GM04503 (cell line): Measurements from ENCODE around the gene OSBPL5.

ENCODE experiments used
- DNase-seq: peaks from one replicate; pipeline ENCODE4 v3.0.0-alpha.2; 2012; ENCODE audit warnings: low read depth

OSBPL5 gene

DNA sequence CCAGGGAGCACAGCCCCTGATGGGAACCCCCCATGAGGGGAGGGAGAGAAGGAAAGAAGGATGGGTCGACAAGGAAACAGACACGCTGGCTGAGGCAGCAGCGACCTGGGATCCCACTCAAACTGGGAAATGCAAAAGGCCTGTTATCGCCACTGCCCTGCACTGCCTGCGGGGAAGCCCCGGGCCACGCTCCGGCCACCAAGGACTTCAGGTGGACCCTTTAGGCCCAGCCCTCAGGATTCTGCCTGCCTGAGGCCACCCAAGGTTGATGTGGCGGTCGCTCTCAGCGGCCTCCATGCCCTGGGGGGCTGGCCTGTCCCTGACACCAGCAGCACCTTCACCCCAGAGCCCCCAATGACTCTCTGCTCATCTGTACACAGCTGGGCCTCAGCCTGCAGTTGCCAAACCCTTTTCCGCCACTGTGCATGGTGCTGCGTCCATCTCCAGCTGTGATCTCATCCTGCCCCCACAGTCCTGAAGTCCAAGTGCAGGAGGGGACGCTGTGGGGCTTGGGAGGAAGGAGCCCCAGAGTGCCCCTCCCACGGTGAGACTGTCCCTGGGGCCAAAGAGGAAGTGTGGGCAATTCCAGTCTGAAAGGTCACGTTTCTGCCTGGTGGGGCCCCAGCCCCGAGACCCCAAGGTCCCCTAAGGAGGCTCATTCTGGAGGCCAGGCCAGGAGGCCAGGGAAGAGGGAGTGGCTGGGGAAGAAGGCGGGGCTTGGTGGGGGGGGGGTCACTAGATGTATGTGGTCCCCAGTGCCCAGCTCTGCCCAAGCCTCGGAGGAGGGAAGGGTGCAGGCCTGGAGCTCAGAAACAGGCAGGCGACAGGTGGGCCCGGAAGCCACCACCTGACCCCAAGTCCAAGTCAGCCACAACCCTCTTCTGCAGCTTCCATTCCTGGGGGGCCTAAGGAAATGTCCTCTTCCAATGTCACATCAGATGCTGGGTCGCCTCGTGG is 31.6 kb downstream of the OSBPL5 start:
- no peak for DNase-seq

DNA sequence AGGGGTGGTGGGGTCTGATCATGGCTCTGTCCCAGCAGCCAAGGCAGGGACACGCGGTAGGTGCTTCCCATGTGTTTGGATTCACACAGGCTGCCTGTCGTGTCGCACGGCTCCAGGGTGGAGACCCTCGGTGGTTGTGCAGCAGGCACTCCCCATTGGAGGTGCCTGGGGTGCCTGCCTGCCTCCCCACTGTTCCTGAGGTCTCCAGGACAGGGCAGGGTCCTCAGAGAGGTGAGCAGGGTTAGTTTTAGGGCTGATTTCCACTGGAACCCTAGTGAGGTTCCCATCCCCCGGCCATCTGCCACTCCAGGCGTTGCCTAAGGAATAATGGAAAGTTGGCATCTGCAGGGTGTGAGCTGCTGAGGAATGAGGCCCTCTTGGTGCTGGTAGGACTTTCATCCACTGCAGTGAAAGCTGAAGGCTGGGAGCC is 32.3 kb downstream of the OSBPL5 start:
- DNase-seq, result no peak

DNA sequence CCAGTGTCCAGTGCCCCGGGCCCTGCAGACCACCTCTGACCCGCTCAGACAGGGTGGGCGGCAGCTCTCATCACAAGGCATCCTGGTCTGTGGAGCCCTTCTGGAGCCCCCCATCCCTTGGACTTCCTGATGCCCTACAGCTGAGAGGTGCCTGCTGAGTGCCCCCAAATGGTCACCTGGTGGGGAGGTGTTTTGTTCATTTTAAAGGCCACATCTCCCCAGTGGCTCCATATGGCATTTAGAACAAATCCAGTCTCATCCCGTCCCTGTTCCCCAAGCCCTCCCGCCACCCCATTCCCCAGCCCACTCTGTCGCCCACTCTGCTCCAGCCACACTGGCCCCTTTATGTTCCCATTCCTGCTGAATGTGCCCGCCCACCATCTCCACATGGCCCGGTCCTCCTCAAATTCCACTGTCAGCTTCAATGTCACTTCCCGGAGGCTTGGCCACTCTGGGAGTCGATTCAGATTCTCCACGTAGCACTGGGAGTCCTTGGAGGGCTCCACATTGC is 32.8 kb downstream of the OSBPL5 start:
- no peak for DNase-seq

DNA sequence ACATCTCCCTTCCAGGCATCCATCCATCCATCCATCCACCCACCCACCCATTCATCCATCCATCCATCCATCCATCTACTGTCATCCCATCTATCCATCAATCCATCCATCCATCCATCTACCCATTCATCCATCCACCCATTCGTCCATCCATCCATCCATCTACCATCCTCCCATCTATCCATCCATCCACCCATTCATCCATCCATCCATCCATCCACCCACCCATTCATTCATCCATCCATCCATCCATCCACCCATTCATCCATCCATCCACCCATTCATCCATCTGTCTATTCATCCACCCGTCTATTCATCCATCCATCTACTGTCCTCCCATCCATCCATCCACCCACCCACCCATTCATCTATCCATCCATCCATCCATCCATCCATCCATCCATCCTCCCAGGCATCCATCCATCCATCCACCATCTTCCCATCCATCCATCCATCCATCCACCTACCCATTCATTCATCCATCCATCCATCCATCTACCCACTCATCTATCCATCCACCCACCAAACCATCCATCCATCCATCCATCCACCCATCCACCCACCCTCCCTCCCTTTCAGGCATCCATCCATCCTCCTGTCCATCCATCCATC is 33.7 kb downstream of the OSBPL5 start:
- DNase-seq, result no peak

DNA sequence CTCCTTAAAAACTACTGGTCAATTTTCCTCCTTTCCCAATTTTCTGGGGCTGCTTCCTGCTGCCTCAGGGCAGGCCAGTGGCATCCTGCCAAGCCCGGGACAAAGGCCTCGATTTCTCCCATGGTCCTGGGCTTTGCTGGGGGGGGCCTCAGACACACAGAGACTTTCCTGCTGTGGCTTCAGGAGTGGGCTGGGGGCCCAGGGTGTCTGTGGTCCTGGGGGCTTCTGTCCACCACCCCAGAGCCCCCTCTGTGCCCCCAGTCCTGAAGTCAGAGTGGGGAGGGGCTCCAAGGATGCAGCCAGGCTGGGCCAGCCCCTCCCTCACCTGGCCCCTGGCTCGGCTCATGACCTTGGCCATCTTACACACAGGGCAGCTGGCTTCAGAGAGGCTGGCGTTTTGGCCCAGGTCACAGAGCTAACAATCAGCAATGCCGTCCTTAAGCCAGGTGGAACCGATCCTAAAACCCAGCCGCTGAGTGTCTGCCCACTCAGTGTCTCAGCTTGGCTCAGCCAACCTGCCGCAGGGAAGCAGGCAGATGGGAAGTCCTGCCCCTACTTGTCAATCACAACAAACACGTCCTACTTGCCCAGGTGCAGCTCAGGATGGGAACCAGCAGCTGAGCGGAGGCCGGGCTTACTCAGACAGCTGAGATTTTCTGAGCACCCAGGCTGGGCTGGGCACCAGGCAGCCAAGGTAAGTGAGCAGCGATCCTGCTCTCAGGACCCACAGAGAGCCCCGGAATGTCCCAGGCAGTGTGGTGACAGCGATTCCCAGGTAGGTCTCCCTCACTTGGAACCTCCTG is 34.6 kb downstream of the OSBPL5 start:
- DNase-seq, result no peak

- DNase-seq, result no peak
These were observed 35.4 kb downstream of the OSBPL5 start for GRCh38 chr11:3129591-3130268.

GRCh38 chr11:3129181-3129590 is 35.9 kb downstream of the OSBPL5 start:
- DNase-seq, result no peak

DNA sequence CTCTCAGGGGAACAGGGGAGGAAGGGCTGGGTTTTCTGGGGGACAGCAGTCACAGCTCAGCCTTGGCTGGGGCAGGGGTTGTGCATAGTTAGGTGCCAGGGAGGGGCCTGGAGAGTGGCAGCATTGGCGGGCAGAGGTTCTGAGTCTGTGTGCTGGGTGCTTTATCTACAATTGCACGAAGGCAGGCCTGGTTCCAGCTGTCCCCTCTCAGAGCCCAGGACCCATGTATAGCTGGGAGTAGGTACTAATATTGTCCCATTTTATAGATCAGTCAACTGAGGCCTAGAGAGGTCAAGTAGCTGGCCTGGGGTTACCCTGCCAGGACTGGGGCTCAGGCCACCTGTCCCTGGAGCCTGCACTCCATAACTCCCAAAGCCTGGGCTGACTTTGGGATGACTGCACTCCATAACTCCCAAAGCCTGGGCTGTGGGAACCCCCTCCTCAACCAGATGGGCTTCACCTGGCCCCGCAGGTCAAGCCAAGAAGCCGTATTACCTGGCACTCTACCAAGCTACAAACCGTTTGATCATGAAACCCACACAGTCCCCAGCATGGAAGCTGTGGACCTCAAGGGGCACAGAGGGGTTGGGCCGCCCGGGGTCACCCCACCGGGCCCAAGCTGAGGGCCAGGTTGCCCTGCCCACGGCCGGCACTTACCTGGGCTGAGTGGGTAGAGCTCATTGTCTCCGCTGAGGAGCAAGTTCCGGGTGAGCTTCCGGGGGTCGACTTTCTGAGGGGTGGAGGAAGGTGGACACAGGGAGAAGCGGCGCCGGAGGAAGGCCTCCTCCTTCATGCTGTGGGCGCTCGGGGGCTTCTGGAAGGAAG is 36.5 kb downstream of the OSBPL5 start:
- DNase-seq, result no peak

- DNase-seq, result no peak
These were observed 37.3 kb downstream of the OSBPL5 start for GRCh38 chr11:3127706-3128355.

GRCh38 chr11:3126901-3127691 is 38.0 kb downstream of the OSBPL5 start:
- DNase-seq, result no peak

DNA sequence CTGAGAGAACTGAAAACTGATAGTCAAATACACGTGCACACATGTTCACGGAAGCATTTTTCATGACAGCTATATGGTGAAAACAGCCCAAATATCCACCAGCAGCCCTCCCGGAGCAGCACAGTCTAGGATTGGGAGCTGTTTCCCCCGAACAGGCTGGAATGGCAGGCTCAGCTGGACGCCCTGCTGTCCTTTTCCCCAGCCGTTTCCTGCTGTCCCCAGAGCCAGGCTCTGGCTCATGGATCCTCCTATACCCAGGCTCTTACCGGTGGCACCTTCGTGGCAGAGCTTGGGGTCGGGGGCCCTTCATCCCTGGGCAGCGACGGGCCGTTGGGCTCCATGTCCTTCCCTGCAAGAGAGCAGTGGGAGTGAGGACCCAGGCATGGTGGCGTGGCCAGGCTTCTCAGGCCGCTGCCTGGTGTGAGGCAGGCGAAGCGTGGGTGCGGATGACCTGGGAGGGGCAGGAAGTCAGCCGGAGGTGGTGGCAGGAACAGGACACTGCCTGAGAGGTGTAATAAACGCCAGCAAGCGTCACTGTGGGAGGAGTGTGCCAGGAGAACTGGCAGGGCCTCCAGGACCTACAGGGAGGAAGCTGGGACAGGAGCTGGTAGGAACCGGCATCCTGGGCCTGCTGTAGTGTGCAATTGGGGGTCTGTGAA is 38.8 kb downstream of the OSBPL5 start:
- DNase-seq, result no peak

- no peak for DNase-seq
These were observed 40.3 kb downstream of the OSBPL5 start for GRCh38 chr11:3124821-3125220.

- DNase-seq, result peak; percentile 86
These were observed 41.1 kb downstream of the OSBPL5 start for GRCh38 chr11:3123761-3124733.

GRCh38 chr11:3123305-3123704 is 41.8 kb downstream of the OSBPL5 start:
- DNase-seq, result no peak

DNA sequence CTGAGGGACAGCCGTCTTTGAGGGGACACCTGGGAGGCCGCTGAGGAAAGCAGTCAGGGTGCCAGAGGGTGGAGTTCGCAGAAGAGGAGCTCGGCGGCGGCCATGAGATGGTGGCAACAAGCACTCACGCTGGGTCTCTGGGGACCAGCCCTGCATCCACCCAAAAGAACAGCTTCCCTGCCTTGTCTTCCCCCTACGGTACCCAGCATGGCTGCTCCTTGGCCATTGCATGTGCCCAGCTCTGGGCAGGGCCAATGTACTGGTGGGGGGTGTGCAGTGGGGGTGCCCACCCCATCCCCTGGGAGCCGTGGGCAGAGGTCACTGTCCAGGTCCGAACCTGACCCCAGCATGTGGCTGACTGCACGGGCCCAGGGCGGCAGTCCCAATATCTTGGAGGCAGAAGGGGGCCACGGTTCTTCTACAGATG is 42.3 kb downstream of the OSBPL5 start:
- no peak for DNase-seq

- DNase-seq, result no peak
These were observed 43.0 kb downstream of the OSBPL5 start for GRCh38 chr11:3121931-3122774.

- DNase-seq, result no peak
These were observed 43.7 kb downstream of the OSBPL5 start for GRCh38 chr11:3121416-3121815.
